GM08714 (cell line): ENCODE data around the gene ANKRD17.
"Not testable (repeated sequence)": the region's sequence is repeated elsewhere in the genome, so short reads cannot be mapped to it uniquely, and the experiment has no call there.

Source experiments
- H3K4me3 ChIP-seq: fragments of 200-500 bp; sonication (Bioruptor generic); 2 replicates; pipeline ENCODE4 v1.5.1; 2014; ENCODE audit warnings: mild to moderate bottlenecking, low read length, inconsistent platforms
- ZNF274 ChIP-seq: IDR thresholded peaks from 2 replicates; pipeline ENCODE4 v1.6.1; 2012; ENCODE audit warnings: mild to moderate bottlenecking, low read depth, low read length

ANKRD17 gene

DNA sequence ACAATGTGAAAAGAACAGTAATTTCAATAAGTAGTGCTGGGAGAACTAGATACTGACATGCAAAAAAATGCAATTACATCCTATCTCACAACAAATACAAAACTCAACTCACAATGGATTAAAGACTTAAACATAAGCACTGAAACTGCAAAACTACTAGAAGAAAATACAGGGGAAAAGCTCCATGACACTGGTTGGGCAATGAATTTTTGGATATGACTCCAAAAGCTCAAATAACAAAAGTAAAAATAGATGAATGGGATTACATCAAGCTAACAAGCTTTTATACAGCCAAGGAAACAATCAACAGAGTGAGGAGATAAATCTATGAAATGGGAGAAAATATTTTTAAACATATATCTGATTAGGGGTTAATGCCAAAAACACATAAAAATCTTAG is 53.1 kb downstream of the ANKRD17 start:
- H3K4me3 ChIP-seq, result no peak overlapping the region
- no peak for TF ChIP-seq ZNF274

GRCh38 chr4:73203976-73204375 is 54.6 kb downstream of the ANKRD17 start:
- not testable (repeated sequence) for H3K4me3 ChIP-seq

GRCh38 chr4:73197220-73197619 is 61.4 kb downstream of the ANKRD17 start:
- H3K4me3 ChIP-seq, result no peak overlapping the region
- no peak for TF ChIP-seq ZNF274

DNA sequence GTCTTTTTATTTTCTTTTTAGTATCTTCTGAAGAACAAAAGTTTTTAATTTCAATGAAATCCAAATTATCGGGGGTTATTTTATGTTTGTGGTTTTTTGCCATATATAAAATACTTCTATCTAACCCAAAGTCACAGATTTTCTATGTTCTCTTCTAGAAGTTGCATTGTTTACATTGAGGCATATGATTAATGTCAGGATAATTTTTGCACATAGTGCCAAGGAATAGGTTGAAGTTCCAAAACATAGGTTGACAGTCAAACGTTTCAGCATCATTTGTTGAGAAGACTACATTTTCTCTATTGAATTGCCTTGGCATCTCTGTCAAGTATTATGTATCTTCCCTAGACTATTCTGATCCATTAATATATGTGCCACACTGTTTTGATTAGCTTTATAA is 64.5 kb downstream of the ANKRD17 start:
- no peak overlapping the region for H3K4me3 ChIP-seq
- TF ChIP-seq ZNF274, result no peak

DNA sequence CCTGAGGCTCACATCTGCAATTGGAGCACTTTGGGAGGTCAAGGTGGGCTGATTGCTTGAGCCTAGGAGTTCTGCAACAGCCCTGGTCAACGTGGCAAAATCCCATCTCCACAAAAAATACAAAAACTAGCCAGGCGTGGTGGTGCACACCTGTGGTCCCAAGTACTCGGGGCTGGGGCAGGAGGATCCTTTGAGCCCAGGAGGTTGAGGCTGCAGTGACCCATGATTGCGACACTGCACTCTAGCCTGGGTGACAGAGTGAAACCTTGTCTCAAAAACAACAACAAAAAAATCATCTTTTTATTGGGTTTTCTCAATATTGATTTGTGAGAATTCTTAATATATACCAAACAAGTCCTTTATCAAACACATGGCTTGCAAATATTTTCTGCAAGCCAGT is 64.9 kb downstream of the ANKRD17 start:
- no peak for TF ChIP-seq ZNF274
- H3K4me3 ChIP-seq, result no peak overlapping the region

- H3K4me3 ChIP-seq, result no peak overlapping the region
- TF ChIP-seq ZNF274, result no peak
These were observed 65.4 kb downstream of the ANKRD17 start for GRCh38 chr4:73193155-73193554.

GRCh38 chr4:73189274-73189810 is 69.3 kb downstream of the ANKRD17 start:
- no peak overlapping the region for H3K4me3 ChIP-seq
- no peak for TF ChIP-seq ZNF274

GRCh38 chr4:73187325-73187724 is 71.3 kb downstream of the ANKRD17 start:
- no peak for TF ChIP-seq ZNF274
- H3K4me3 ChIP-seq, result no peak overlapping the region

GRCh38 chr4:73185903-73186302 is 72.7 kb downstream of the ANKRD17 start:
- no peak for TF ChIP-seq ZNF274
- no peak overlapping the region for H3K4me3 ChIP-seq

GRCh38 chr4:73181231-73181630 is 77.4 kb downstream of the ANKRD17 start:
- TF ChIP-seq ZNF274, result no peak

DNA sequence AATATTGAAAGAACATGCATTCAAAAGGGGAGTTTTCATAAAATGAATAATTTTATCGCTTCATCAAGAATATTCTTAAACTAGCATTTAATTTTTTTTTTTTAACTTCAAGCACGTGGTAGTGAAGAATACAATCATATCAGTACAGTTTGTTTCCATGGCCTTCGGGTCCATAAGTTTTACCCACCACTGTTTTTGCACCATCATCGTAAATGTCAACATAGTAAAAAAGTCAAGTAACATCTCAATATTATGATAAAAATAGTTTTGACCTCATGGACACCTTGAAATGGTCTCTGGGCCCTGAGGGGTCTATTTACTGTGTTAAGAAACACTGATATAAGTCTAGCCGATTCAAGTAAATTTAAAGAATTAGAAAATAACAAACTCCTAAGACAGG is 80.2 kb downstream of the ANKRD17 start:
- no peak for TF ChIP-seq ZNF274
- no peak overlapping the region for H3K4me3 ChIP-seq

More at GRCh38 chr4:73181231-73181630, 77.4 kb downstream of the ANKRD17 start:
- H3K4me3 ChIP-seq, result no peak overlapping the region

DNA sequence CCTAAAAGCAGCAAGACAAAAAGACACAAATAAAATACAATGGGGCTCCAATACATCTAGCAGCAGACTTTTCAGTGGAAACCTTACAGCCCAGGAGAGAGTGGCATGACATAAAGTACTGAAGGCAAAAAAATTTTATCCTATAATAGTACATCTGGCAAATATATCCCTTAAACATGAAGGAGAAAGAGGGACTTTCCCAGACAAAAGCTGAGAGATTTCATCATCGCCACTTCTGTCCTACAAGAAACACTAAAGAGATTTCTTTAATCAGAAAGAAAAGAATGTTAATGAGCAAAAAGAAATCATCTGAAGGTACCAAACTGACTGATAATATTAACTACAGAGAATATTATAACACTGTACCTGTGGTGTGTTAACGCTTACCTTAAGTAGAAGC is 86.4 kb downstream of the ANKRD17 start:
- TF ChIP-seq ZNF274, result no peak
- no peak overlapping the region for H3K4me3 ChIP-seq

GRCh38 chr4:73170518-73171198 is 87.9 kb downstream of the ANKRD17 start:
- TF ChIP-seq ZNF274, result no peak
- no peak overlapping the region for H3K4me3 ChIP-seq

- H3K4me3 ChIP-seq, result no peak overlapping the region
- TF ChIP-seq ZNF274, result no peak
These were observed 92.4 kb downstream of the ANKRD17 start for GRCh38 chr4:73166212-73166611.

DNA sequence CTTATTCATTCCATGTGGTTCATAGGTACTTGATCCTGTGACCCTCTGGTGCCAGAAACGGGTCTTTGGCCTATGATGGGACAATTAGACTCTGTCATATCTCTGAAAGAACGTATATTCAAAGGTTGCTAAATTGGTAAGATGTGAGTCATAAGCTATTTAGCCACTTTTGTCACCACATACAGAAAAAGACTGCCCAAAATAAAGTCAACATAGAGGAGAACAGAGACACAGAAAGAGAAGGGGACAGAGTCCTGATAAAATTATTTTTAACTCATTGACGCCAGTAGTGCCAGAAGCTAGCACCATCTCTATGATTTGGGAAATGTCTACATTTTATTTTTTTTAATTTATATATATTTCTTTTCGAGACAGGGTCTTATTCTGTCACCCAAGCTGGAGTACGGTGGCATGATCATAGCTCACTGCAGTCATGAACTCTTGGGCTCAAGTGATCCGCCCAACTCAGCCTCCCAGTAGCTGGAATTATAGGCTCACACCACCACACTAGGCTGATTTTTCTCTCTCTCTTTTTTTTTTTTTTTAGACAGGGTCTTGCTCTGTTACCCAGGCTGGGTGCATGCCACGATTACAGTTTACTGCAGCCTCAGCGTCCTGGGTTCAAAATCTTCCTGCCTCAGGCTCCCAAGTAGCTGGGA is 96.9 kb downstream of the ANKRD17 start:
- no peak for TF ChIP-seq ZNF274
- no peak overlapping the region for H3K4me3 ChIP-seq
